Glomerular visceral epithelial cell (primary cell): ENCODE results near the gene ARHGAP4.

Source experiments
- DNase-seq: peaks from one replicate; pipeline ENCODE4 v3.0.0-alpha.2; 2016; ENCODE audit errors: extremely low spot score

ARHGAP4 gene

GRCh38 chrX:153868576-153869472, 57.2 kb downstream of the ARHGAP4 start:
- DNase-seq: no peak

GRCh38 chrX:153867671-153868070, 58.4 kb downstream of the ARHGAP4 start:
- DNase-seq: no peak

GRCh38 chrX:153867139-153867538, 58.9 kb downstream of the ARHGAP4 start:
- DNase-seq: no peak

- no peak for DNase-seq
Measured at GRCh38 chrX:153866302-153867019, 59.6 kb downstream of the ARHGAP4 start.

GRCh38 chrX:153865685-153866084, 60.4 kb downstream of the ARHGAP4 start:
- no peak for DNase-seq

GRCh38 chrX:153865321-153865580, 60.8 kb downstream of the ARHGAP4 start:
- no peak for DNase-seq

GRCh38 chrX:153864561-153865320, 61.3 kb downstream of the ARHGAP4 start:
- no peak for DNase-seq

- no peak for DNase-seq
Measured at GRCh38 chrX:153864101-153864500, 62.0 kb downstream of the ARHGAP4 start.

- DNase-seq: no peak
Measured at GRCh38 chrX:153863251-153863991, 62.6 kb downstream of the ARHGAP4 start.

- DNase-seq: no peak
Measured at GRCh38 chrX:153862369-153863250, 63.5 kb downstream of the ARHGAP4 start.

GRCh38 chrX:153861733-153862310, 64.2 kb downstream of the ARHGAP4 start:
- no peak for DNase-seq

GRCh38 chrX:153861151-153861550, 64.9 kb downstream of the ARHGAP4 start:
- no peak for DNase-seq
